K562 (cell line): ENCODE results near the gene NLRX1. TPM values are rescaled to one million over a fixed set of nuclear protein-coding genes. Genes with fewer than 3 reads are reported as not detected.

ENCODE experiments used
- ADNP ChIP-seq: fragments of 200-800 bp; sonication (Bioruptor generic); IDR thresholded peaks from 2 replicates; pipeline ENCODE4 v1.6.1; 2016; ENCODE audit warnings: missing genetic modification characterization, missing compliant biosample characterization
- ATF7 ChIP-seq: fragments of 450-650 bp; IDR thresholded peaks from 2 replicates; pipeline ENCODE4 v1.7.1; 2014; ENCODE audit warnings: mild to moderate bottlenecking, moderate library complexity
- ELK3 ChIP-seq: fragments of 450-650 bp; formaldehyde crosslinking; IDR thresholded peaks from 2 replicates; pipeline ENCODE4 v1.4.0; 2020; ENCODE audit warnings: mild to moderate bottlenecking
- FOSL1 ChIP-seq: fragments of 200-800 bp; sonication (Bioruptor generic); conservative IDR thresholded peaks from 2 replicates; pipeline ENCODE4 v1.6.1; 2016; ENCODE audit warnings: missing genetic modification characterization, missing compliant biosample characterization
- HDAC2 ChIP-seq: fragments of 450-650 bp; IDR thresholded peaks from 2 replicates; pipeline ENCODE4 v1.6.1; 2016; ENCODE audit warnings: mild to moderate bottlenecking
- HEY1 ChIP-seq: fragments of 250-450 bp; sonication (Bioruptor Pico); IDR thresholded peaks from 2 replicates; pipeline ENCODE4 v1.5.0; 2020; ENCODE audit warnings: mild to moderate bottlenecking, moderate library complexity, borderline replicate concordance
- IRF9 ChIP-seq: fragments of 450-650 bp; IDR thresholded peaks from 2 replicates; pipeline ENCODE4 v1.6.1; 2016; ENCODE audit warnings: missing biosample characterization, missing genetic modification characterization
- MEF2D ChIP-seq: conservative IDR thresholded peaks from 2 replicates; pipeline ENCODE4 v1.6.1; 2016; ENCODE audit warnings: low read depth, missing genetic modification characterization, missing compliant biosample characterization
- SAP30 ChIP-seq: fragments of 200-600 bp; sonication (generic); IDR thresholded peaks from 2 replicates; pipeline ENCODE4 v1.6.1; 2012; ENCODE audit warnings: borderline replicate concordance, low read depth, mild to moderate bottlenecking, moderate library complexity, low read length, control low read depth, inconsistent platforms; ENCODE audit not compliant: insufficient read depth, poor library complexity, severe bottlenecking
- ZNF24 ChIP-seq: fragments of 450-650 bp; IDR thresholded peaks from 2 replicates; pipeline ENCODE4 v1.6.1; 2016
- ZNF318 ChIP-seq, 2 experiments: fragments of 450-650 bp; IDR thresholded peaks; 2 replicates each; pipeline ENCODE4 v1.6.1; 2016; ENCODE audit warnings: mild to moderate bottlenecking in 2 of 2, borderline replicate concordance in 1 of 2, low read depth in 1 of 2, moderate library complexity in 1 of 2
- ZNF592 ChIP-seq: fragments of 450-650 bp; IDR thresholded peaks from 2 replicates; pipeline ENCODE4 v1.6.1; 2017; ENCODE audit warnings: antibody characterized with exemption, mild to moderate bottlenecking
- polyA plus RNA-seq, 8 experiments: library from polyadenylated mRNA; depleted of rRNA in 4 of 8; stranded (reverse) in 5 of 8; unstranded in 3 of 8; fragments of >200 nt; fragmentation: Nextera tagmentation in 2 of 8; fragmentation: Illumina TruSeq in 1 of 8; extraction: Ambion mirVana in 2 of 8; extraction: Trizol in 1 of 8; gene quantifications; 2 replicates each; pipeline versions ENCODE4 v1.2.1 to v1.2.3, GENCODE V29; 2011 to 2014; ENCODE audit warnings: inconsistent platforms in 1 of 8, missing spikeins in 1 of 8
- total RNA-seq, 7 experiments: library from RNA; depleted of rRNA in 6 of 7; stranded (reverse); fragments of >200 nt in 6 of 7; fragmentation: Illumina TruSeq in 2 of 7; extraction: Trizol in 2 of 7; gene quantifications; 2 replicates each; pipeline versions ENCODE4 v1.2.1 to v1.2.3, GENCODE V29; 2011 to 2021; ENCODE audit warnings: low replicate concordance in 1 of 7

NLRX1 gene
- total and polyA plus RNA-seq, 9 of the 15 experiments (the other 6 are each of a cell fraction or from before 2014, with no cell fraction given) = 0.04 to 2.3 (median 0.69) TPM

- TF ChIP-seq ZNF592 (peak; percentile 52; the same call in 1 of the 2 replicates), FOSL1 (tag) (no peak), HEY1 (no peak), ATF7 (peak; percentile 72), SAP30 (no peak), ELK3 (no peak), MEF2D (no peak), ZNF318 (IDR thresholded peaks at IDR 0.05; ENCODE audit: borderline replicate concordance in 1 of 2, low read depth in 1 of 2) (no peak), ADNP (tag) (peak; percentile 97), HDAC2 (peak; percentile 96), IRF9 (tag) (no peak), ZNF24 (no peak)
Observed at GRCh38 chr11:119168471-119169281, at the start of gene NLRX1 (continued).
